ENCODE measurements around the gene PGPEP1. TPM values are rescaled to one million over a fixed set of nuclear protein-coding genes. Genes with fewer than 3 reads are reported as not detected.

Gene PGPEP1
- total and polyA plus RNA-seq, 12 donors, result 10.0 to 61.3 (median 45.2) TPM

GRCh38 chr19:18418029-18418482 lies 77.7 kb downstream of the PGPEP1 start:
- H3K4me1 ChIP-seq, result peaks cover 28 to 85% (median 77%) of the 10 kb centered on the region in 9 donors
- intact Hi-C loops (cut with DNase I), result loop anchor here in 6 of 10 donors (5.0 to 10.0 kb wide), 4 partner anchors 133 to 213 kb away; partner anchors contain the start of genes RAB3A (in 3 of the 6), IQCN (in 1 of the 6) and JUND (in 1 of the 6)
- H3K36me3 ChIP-seq, result no peaks in the 10 kb centered on the region
- 8% methylated on average over 28 to 30 of the region's 30 CpGs for WGBS, 2 donors
- H3K27me3 ChIP-seq, result peaks cover 0 to 15% (median 0%) of the 10 kb centered on the region in 7 donors
- H3K9me3 ChIP-seq, result no peaks in the 10 kb centered on the region
- peak overlapping the region; percentile 78 to 99 (median 96) for H3K27ac ChIP-seq
- DNase-seq (no peak), ATAC-seq (peak in 1 of 8 donors; percentile 1)
- peak overlapping the region in 9 of 10 donors; percentile 19 to 82 (median 76) for H3K4me3 ChIP-seq
- TF ChIP-seq CTCF (IDR thresholded peaks at IDR 0.05), result no peak

GRCh38 chr19:18418483-18419194 lies 78.2 kb downstream of the PGPEP1 start:
- 12 to 13% methylated on average over 39 of the region's 39 CpGs for WGBS, 2 donors
- TF ChIP-seq CTCF (IDR thresholded peaks at IDR 0.05), result no peak
- Histone ChIP-seq H3K4me1 (peaks cover 33 to 91% (median 83%) of the 10 kb centered on the region in 9 donors), H3K27me3 (peaks cover 0 to 15% (median 0%) of the 10 kb centered on the region in 7 donors), H3K36me3 (no peaks in the 10 kb centered on the region), H3K4me3 (peak overlapping the region in 9 of 10 donors; percentile 67 to 82 (median 77)), H3K27ac (peak overlapping the region; percentile 78 to 99 (median 96)), H3K9me3 (no peaks in the 10 kb centered on the region)
- peak in 3 of 8 donors; percentile 0 to 3 (median 1) for ATAC-seq
- DNase-seq, result peak in 1 of 2 donors; percentile 47
- intact Hi-C loops (cut with DNase I), result loop anchor here in 6 of 10 donors (5.0 to 10.0 kb wide), 4 partner anchors 134 to 214 kb away; partner anchors contain the start of genes RAB3A (in 3 of the 6), IQCN (in 1 of the 6) and JUND (in 1 of the 6)

- peaks cover 33 to 93% (median 84%) of the 10 kb centered on the region in 9 donors for H3K4me1 ChIP-seq
- WGBS, 2 donors, result 0 to 1% methylated on average over 30 to 78 of the region's 80 CpGs
- DNase-seq, result peak; percentile 69 to 82
These were observed 78.8 kb downstream of the PGPEP1 start, which contains the start of gene SSBP4 for GRCh38 chr19:18419195-18419698. SSBP4 (plus strand) TSS chr19:18419398; CDS start chr19:18419649, 251 bp downstream.

More at GRCh38 chr19:18419195-18419698, 78.8 kb downstream of the PGPEP1 start, which contains the start of gene SSBP4:
- Histone ChIP-seq H3K27me3 (peaks cover 0 to 15% (median 0%) of the 10 kb centered on the region in 7 donors), H3K27ac (peak within 1 kb of the TSS; percentile 78 to 99 (median 96)), H3K36me3 (no peaks in the 10 kb centered on the region), H3K4me3 (peak within 1 kb of the TSS; percentile 45 to 82 (median 76)), H3K9me3 (no peaks in the 10 kb centered on the region)
- peak in 6 of 8 donors; percentile 0 to 30 (median 7) for ATAC-seq
- intact Hi-C loops (cut with DNase I), result loop anchor here in 6 of 10 donors (5.0 to 10.0 kb wide), 4 partner anchors 134 to 214 kb away; partner anchors contain the start of genes RAB3A (in 3 of the 6), IQCN (in 1 of the 6) and JUND (in 1 of the 6)
- TF ChIP-seq CTCF (IDR thresholded peaks at IDR 0.05), result peak in 8 of 9 donors; percentile 5 to 66 (median 36)

Small RNA genes within 50 kb of the gene (microRNA-seq; reads per million reads assigned to microRNA genes)
- 0 reads per million in 2 donors for gene MIR3189

Other genes with a start within 250 kb of the PGPEP1 start
- gene MAST3, start 242.8 kb upstream of the PGPEP1 start, total RNA-seq, result 1 to 10 TPM; 2.8 to 6.4 (median 4.6) TPM
- gene MAST3, start 242.8 kb upstream of the PGPEP1 start, polyA plus RNA-seq, result 1 to 10 TPM; 1.5 to 2.6 TPM
- 10 to 100 TPM; 15.7 to 29.1 (median 22.3) TPM for gene PIK3R2, start 187.4 kb upstream of the PGPEP1 start, total RNA-seq
- gene PIK3R2, start 187.4 kb upstream of the PGPEP1 start, polyA plus RNA-seq, result 1 to 10 TPM; 2.3 to 6.7 TPM
- 100 to 1,000 TPM in 1 of 10 donors, 10 to 100 TPM in 7, 1 to 10 TPM in 2; 6.5 to 241 (median 11.9) TPM for gene IFI30, start 166.8 kb upstream of the PGPEP1 start, total RNA-seq
- 10 to 100 TPM in 1 of 2 donors, 1 to 10 TPM in 1; 9.7 to 31.2 TPM for gene IFI30, start 166.8 kb upstream of the PGPEP1 start, polyA plus RNA-seq
- 10 to 100 TPM; 10.6 to 16.5 (median 14.5) TPM for gene MPV17L2, start 147.4 kb upstream of the PGPEP1 start, total RNA-seq
- 10 to 100 TPM; 23.0 to 61.9 TPM for gene MPV17L2, start 147.4 kb upstream of the PGPEP1 start, polyA plus RNA-seq
- gene RAB3A, start 136.6 kb upstream of the PGPEP1 start, total RNA-seq, result 10 to 100 TPM; 24.1 to 36.3 (median 31.4) TPM
- 10 to 100 TPM in 1 of 2 donors, 1 to 10 TPM in 1; 7.8 to 16.7 TPM for gene RAB3A, start 136.6 kb upstream of the PGPEP1 start, polyA plus RNA-seq
- 1 to 10 TPM in 4 of 10 donors, under 1 TPM in 6; 0.30 to 4.2 (median 0.85) TPM for gene PDE4C, start 114.2 kb upstream of the PGPEP1 start, total RNA-seq
- gene PDE4C, start 114.2 kb upstream of the PGPEP1 start, polyA plus RNA-seq, result 1 to 10 TPM; 1.2 to 6.3 TPM
- gene IQCN, start 66.1 kb upstream of the PGPEP1 start, total RNA-seq, result 1 to 10 TPM in 5 of 10 donors, under 1 TPM in 5; 0.49 to 1.5 (median 0.96) TPM
- gene IQCN, start 66.1 kb upstream of the PGPEP1 start, polyA plus RNA-seq, result 1 to 10 TPM in 1 of 2 donors, under 1 TPM in 1; 0.17 to 7.8 TPM
- gene JUND, start 59.0 kb upstream of the PGPEP1 start, total RNA-seq, result 100 to 1,000 TPM in 9 of 10 donors, 10 to 100 TPM in 1; 93.7 to 195 (median 133) TPM
- 100 to 1,000 TPM; 103 to 278 TPM for gene JUND, start 59.0 kb upstream of the PGPEP1 start, polyA plus RNA-seq
- gene LSM4, start 17.5 kb upstream of the PGPEP1 start, total RNA-seq, result 100 to 1,000 TPM in 1 of 10 donors, 10 to 100 TPM in 9; 73.2 to 114 (median 93.3) TPM
- 100 to 1,000 TPM; 135 to 163 TPM for gene LSM4, start 17.5 kb upstream of the PGPEP1 start, polyA plus RNA-seq
- 1 to 10 TPM in 4 of 10 donors, under 1 TPM in 6; 0.44 to 2.5 (median 0.79) TPM for gene GDF15, start 45.6 kb downstream of the PGPEP1 start, total RNA-seq
- gene GDF15, start 45.6 kb downstream of the PGPEP1 start, polyA plus RNA-seq, result under 1 TPM; 0.44 to 0.62 TPM
- 10 to 100 TPM in 1 of 10 donors, 1 to 10 TPM in 7, under 1 TPM in 2; 0.57 to 13.3 (median 1.8) TPM for gene LRRC25, start 57.0 kb downstream of the PGPEP1 start, total RNA-seq
- 1 to 10 TPM; 1.1 to 2.2 TPM for gene LRRC25, start 57.0 kb downstream of the PGPEP1 start, polyA plus RNA-seq
- 10 to 100 TPM; 17.6 to 47.1 (median 27.3) TPM for gene SSBP4, start 78.8 kb downstream of the PGPEP1 start, total RNA-seq
- gene SSBP4, start 78.8 kb downstream of the PGPEP1 start, polyA plus RNA-seq, result 10 to 100 TPM; 41.3 to 51.6 TPM
- gene ISYNA1, start 97.5 kb downstream of the PGPEP1 start, total RNA-seq, result 10 to 100 TPM; 12.6 to 40.7 (median 18.0) TPM
- gene ISYNA1, start 97.5 kb downstream of the PGPEP1 start, polyA plus RNA-seq, result 100 to 1,000 TPM in 1 of 2 donors, 10 to 100 TPM in 1; 21.4 to 137 TPM
- 10 to 100 TPM in 2 of 10 donors, 1 to 10 TPM in 8; 5.7 to 13.1 (median 7.5) TPM for gene ELL, start 181.5 kb downstream of the PGPEP1 start, total RNA-seq
- gene ELL, start 181.5 kb downstream of the PGPEP1 start, polyA plus RNA-seq, result 1 to 10 TPM; 4.0 to 6.7 TPM
- 100 to 1,000 TPM; 132 to 196 (median 151) TPM for gene FKBP8, start 203.0 kb downstream of the PGPEP1 start, total RNA-seq
- gene FKBP8, start 203.0 kb downstream of the PGPEP1 start, polyA plus RNA-seq, result 100 to 1,000 TPM; 153 to 308 TPM
- gene KXD1, start 217.3 kb downstream of the PGPEP1 start, total RNA-seq, result 10 to 100 TPM; 35.6 to 63.9 (median 45.6) TPM
- 10 to 100 TPM; 41.2 to 88.6 TPM for gene KXD1, start 217.3 kb downstream of the PGPEP1 start, polyA plus RNA-seq
- 100 to 1,000 TPM; 634 to 883 (median 716) TPM for gene UBA52, start 231.3 kb downstream of the PGPEP1 start, total RNA-seq
- 1,000 to 10,000 TPM; 1,270 to 1,276 TPM for gene UBA52, start 231.3 kb downstream of the PGPEP1 start, polyA plus RNA-seq
- gene REX1BD, start 248.2 kb downstream of the PGPEP1 start, total RNA-seq, result 10 to 100 TPM; 63.4 to 96.3 (median 68.7) TPM
- gene REX1BD, start 248.2 kb downstream of the PGPEP1 start, polyA plus RNA-seq, result 100 to 1,000 TPM in 1 of 2 donors, 10 to 100 TPM in 1; 58.5 to 107 TPM

All from heart right ventricle (tissue), 16 donors.